OCI-M1 (cell line): ENCODE data around the gene STOML2.

Source experiments
- DNase-seq: peaks from one replicate; lab custom pipeline; 2025; lab: John Stamatoyannopoulos, UW

Gene STOML2

DNA sequence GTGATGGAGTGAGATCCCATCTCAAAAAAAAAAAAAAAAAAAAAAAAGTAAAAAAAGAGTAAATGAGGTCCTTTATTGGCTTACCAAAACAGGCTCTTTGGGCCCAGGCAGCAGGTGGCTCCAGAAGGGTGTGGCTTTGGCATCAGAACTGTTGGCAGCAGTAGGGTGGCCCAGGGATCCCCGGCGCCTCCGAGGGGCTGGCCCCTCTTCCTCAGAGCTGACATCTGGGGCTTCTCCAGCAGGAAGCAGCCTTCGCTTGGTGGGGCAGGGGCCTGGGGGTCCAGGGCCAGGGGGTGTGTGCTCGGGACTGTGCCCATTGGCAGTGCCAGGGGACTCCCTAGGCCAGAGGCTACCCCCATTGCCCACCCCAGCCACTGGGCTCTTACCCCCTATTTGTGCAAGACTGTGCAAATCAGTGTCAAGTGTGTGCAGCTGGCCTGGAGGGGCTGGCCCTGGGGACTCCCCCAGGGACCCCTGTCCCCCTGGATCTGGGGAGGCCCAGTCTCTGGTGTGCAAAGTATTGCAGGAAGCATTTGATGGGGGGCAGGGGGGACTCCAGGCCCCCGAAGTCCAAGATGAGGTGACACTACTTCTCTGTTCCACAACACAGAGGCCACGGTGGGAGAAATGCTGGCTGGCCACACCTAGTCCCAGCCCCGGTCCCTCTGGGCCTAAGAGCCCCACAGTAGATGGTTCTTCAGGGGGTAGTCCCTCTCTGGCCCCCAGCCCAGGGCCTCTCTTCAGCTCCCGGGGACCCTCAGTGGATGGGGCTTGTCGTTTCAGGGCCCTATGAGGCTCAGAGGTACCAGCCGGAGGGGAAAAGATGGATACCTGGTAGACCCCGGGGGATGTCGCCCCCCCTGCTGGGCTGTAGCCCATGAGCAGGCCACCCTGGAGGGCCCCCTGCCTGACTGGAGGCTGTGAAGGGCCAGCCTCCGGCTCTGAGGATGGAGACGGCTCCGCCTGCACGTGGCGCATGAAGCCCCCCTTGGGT lies 4.7 kb upstream of the STOML2 start:
- DNase-seq = no peak

DNA sequence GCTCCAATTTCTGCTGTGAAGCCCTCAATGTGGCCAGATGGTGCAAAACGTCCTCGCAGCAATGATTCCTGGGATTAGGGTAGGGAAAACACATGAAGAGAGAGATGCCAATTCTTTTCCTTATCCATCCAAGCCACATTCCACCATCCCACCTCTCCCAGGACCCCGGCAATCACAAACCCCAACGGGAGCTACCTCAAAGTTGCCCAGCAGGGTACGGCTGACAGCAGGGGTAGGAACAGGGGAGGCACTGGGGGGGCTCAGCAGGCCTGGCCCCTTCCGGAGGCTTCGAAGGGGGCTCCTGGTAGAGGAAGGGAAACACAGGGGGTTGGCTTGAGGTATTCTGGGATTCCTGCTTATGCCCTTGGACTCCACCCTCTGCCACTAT lies 3.4 kb upstream of the STOML2 start:
- no peak for DNase-seq

DNA sequence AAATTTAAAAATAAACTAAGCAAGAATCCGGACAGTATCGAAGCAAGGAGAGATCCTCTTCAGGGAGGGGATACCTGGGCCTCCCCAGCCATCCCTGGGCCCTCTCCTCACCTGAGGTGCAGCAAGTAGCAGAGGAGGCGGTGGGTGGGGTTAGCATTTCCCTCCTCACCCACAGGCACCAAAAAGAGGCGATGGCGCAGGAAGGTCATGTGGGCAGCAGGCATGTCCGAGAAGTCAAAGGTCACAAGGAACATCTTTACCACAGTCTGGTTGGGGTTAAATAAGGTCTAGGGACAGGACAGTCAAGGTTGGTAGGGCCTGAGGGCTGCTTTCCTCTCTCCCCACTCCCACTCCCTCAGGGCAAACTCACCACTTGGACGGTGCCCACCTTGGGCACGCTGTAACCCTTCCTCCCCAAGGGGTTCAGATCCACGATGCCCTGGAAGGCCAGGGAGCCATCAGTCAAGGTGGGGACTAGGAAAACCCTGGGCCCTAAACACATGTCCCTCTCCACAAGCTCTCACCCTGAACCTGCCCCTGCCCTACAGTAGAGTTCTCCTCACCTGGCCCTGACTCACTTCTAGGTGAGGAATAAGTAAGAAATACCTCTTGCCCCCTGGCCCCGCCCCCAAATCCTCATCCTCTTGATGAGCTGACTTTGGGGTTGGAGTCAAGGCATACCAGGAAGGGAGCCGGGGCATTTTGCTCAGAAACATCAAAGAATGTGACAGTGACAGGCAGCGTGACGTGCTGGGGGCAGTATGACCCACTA lies 2.8 kb upstream of the STOML2 start:
- DNase-seq = no peak

DNA sequence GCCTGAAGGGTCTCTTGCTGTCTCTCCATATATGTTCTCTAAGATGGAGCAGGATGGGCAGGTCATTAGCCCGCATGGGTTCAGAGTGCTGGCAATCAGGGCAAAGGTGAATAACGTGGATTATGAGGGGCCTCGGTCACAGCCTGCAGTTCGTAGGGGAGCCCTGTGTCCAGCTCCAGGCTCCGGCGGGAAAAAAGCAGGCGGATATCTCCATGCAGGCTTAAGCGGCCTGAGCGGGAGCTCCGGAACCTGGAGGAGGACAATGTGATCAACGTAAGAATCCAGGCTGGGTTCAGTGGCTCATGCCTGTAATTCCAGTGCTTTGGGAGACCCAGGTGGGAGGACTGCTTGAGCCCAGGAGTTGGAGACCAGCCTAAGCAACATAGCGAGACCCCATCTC lies 2.2 kb upstream of the STOML2 start:
- no peak for DNase-seq

DNA sequence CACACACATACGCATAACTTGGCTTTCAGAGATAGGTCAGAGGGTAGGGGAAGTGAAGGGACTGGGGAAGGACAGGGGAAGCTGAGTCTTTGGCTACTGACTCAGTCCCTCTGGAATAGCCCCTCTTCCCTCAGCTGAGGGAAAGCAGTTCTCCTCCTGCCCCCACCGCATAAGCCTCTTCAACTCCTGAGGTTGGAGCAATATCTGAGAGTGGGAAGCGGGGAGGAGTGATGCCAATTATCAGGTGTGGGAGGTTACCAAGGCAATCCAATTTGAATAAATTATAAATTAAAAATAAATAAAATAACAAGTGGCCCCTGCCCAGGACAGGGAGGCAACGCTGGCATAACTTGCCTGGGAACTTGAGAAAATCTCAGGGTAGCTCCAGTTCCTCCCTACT lies 1.7 kb upstream of the STOML2 start:
- no peak for DNase-seq

DNA sequence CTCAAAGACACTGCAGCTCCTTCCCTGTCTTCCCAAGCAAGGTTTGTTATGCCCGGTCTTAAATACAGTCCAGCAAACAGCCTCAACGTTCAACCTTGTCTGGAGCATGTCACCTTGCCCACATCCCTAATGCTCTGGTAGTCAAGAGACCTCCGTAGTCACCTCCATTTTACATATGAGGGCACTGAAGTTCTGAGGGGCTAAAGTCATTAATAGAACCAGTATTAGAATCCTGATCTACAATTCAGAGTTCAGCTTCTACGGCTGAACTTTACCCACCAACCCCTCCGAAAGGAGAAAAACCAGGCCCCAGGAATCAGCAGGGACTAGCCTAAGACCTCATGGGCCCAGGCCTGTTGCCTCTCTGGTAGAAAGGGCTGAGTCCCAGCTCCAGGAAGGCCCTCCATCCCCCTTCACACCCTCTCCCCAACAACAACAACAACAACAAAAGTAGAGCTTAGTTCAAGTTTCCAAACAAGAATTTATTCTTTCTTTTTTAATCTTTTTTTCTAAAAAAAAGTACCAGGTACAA lies 795 bp upstream of the STOML2 start:
- no peak for DNase-seq

DNA sequence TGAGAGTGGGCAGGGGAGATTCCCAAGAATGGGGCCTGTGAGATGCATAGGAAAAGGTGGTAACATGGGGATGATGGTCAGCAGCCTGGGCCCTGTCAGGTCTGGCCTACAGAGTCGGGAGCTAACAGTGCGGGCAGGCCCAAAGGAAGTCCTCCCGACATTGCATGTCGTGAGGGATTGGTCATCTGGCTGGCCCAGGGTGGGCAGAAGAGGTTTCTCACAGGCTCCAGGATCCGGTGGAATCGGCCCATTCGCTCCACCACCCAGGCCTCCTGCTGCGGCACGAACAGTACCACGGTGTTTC lies 514 bp downstream of the STOML2 start:
- DNase-seq = no peak

DNA sequence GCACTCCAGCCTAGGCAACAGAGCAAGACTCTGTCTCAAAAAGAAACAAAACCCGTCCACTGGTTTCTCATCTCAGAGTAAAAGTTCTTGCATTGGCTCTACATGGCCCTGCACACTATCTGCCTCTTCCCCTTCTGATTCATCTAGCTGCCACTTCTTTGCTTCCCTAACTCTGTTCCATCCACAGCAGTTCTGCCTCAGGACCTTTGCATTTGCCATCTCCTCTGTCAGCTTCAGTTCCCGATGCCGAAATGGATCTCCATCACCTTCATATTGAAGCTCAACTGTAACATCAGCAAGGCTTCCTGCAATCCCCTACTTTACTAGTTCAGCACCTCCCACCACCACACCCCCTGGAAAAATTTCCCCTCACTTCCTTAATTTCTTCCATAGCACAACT lies 5.4 kb downstream of the STOML2 start:
- no peak for DNase-seq

DNA sequence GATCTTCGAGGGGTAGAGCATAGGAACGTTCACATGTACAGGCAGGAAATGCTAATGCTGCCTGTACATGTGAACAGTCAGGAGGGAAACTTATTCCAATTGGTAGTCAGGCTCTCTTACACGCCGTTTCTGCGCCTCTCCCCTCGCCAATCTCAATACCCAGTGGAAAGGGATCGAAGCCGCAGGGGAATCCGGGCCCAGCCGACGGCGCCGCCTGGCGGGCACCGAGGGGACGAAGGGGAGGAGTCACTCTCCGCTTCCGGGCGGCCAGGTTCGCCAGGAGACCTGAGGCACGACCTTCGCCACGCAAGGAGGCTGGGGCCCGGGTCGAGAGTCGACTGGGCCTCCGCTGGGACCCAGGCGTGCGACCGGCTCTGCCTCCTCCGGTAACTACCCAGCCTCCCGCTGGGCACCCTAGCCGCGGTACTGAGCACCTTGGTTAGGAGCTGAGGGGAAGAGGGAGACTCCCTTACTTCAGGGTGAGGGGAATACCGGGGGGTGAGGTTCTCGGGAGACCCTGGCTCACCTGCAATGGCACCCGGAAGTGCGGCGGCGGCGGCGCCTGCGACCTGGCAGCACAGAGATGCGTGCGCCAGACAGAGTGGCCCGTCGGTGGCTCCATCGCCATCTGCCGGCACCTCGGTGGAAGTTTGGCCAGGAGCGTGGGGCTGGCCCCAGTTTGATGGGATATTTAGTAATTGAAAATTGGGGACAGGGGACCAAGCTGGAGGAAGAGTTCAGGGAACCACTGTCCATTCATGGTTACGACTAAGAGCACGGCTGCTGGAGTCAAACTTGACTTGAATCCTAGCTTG lies 6.7 kb downstream of the STOML2 start, which contains the start of gene PIGO:
PIGO (minus strand) TSS at position 557 of the 815 bp plus-strand sequence. CDS start 1,026 bp downstream, outside the sequence.
- DNase-seq = peak; percentile 92

DNA sequence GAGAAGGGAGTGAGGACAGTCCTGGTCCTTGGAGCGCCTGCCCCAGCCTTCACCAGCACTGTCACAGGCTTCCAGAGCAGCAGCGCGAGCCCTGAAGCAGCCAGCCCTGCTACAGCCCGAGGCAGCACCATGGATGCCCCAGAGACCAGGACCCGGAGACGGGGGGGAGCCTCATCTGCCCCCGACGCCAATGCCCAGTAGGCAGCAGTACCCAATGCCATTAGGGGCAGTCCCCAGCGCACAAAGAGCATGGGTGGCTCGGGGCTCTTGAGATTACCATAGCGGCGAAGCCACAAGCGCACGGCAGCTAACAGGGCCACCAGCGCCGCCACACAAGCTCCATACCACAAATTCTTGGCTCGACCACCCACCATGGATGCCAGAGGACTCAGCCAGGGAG lies 11.4 kb downstream of the STOML2 start:
- no peak for DNase-seq

DNA sequence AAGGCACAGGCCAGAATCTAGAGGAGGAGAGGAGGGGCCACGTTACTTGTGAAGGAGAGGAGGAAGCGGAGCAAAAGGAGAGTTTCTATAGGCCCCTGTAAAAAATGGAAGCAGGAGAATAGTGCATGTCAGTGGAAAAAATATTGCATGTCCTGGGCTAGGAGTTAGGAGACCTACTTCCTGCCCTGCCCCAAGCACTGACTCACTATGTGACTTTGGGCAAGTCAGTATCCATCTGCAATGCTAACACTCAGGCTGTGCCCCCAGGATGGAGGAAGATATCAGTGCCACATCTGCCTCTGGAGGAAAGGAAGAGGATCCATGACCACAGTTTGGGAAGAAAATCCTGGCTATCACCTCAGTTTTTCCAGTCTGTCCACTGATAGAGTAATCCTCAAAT lies 13.5 kb downstream of the STOML2 start:
- DNase-seq = no peak

DNA sequence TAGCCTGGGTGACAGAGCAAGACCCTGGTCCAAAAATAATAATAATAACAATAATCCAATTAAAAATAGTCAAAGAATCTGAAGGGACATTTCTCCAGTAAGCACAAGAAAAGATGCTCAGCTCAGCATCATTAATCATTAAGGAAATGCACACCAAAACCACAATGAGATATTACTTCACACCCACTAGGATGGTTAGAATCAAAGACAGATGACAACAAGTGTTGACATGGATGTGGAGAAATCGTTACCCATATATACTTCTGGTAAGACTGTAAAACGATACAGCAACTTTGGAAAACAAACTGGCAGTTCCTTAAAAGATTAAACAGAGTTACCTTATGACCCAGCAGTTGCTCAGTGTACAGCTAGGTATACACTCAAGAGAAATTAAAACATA lies 17.9 kb downstream of the STOML2 start:
- no peak for DNase-seq

DNA sequence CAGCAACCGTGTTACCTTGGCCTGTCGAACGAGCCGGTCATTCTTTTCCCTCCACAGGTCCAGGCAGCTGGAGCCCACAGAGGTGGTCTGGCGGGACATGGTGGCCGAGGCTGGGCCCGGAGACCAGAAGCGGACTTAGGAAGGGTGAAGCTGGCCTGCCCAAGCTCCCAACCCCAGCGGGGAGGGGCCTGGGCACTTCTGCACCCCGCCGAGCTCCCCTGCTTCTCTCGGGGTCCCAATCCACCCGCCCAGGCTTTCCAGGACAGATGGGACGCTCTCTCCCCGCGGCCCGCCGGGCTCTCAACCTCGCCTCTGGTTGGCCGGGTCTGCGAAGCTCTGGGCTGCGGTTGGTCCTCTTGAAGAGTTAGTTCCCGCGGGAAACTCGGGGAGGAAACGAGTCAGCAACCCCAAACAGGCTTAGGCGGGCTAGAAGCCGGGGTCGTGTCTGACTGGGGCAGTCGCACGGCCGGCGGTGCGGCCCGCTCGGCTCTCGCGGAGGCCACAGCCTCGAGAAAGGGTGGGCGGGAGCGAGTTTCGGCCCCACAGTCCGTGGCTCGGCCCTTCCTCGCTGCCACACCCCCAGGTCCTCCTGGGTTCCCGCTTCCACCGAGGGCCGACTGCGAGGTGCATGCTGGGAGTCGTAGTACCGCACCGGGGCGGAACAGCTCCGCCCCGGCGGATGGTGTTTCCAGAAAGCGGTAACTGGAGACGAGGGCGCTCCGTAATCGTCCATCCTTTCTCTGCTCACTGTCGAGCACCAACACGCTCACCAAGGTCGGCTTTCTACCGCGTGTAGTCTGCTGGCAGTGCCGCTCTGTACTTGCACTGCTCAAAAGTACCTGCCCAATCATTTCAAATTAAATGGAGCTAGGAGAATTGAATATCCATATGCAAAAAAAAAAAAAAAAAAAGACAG lies 23.2 kb downstream of the STOML2 start, which contains the start of gene FANCG:
FANCG (minus strand) TSS at position 517 of the 916 bp plus-strand sequence; CDS start at position 99, 418 bp downstream.
- DNase-seq = peak; percentile 94

DNA sequence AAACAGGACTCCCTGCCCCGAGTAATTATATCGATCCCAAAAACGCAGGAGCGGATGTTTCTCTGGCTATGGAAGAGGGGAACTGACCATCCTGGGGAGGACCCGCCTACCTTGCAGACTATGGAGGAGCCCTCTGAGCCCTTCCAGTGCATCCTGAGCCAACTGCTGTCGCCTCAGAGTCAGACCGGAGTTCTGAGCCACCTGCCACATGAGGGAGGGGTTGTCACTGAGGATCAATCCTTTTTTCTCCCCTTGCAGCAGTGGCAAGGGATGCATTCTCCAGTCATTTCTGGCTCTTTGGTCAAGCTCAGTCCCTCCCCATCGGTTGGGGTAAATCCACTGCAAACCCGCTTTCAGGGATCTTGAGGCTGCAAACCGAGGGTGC lies 23.9 kb downstream of the STOML2 start:
- DNase-seq = no peak

DNA sequence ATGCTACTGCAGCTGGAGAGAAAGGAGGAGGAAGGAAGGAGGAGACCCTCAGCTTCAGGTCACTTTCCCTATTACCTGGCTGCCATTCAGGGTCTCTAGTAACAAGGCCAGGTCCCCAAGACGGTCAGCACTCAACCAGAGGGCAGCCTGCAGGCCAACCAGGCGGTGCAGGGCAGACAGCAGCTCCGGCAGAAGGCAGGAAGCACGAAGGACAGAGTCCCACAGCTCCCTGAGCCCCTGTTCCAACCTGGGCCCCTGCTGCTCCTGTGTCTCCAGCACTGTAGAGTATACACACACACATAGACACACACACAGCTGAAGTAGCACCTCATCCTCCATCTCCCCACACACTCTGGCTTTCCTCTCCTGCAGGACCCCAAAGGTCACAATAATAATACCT lies 24.9 kb downstream of the STOML2 start:
- DNase-seq = no peak

DNA sequence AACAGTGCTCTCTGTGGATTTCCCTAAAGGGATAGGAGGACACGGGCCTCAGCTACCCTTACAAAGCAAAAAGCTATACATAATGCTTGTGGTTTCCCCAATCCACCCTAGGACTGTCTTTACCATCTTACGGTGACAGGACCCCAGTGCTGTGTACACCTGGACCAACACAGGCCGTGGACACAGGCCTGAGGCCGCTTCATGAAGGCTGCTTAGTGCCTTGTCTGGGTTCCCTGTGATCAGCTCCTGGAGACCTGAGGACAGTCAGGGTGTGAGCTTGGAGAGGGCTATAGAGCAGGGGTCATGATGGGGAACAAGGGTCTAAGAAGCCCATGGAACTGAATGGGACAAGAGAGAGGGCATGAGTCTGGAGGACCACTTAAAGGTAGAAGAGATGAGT lies 26.1 kb downstream of the STOML2 start:
- no peak for DNase-seq

DNA sequence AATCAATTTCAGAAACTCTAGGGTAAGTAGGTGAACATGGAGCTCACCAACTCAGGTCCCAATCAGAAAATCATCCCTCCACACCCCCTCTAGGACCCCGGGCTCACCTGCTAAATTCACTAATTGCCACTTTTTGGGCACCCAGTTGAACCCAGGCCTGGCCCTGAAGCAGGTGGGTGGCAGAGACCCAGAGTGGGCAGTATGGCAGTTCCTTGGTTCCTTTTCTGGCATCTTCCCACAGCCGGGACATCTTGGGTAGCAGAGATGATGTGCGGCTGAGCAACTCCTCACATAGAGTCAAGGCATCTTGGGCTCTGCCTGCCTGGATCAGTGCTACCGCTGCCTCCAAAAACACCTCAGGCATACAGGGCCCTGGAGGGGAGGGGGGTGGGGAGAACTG lies 27.6 kb downstream of the STOML2 start:
- no peak for DNase-seq

DNA sequence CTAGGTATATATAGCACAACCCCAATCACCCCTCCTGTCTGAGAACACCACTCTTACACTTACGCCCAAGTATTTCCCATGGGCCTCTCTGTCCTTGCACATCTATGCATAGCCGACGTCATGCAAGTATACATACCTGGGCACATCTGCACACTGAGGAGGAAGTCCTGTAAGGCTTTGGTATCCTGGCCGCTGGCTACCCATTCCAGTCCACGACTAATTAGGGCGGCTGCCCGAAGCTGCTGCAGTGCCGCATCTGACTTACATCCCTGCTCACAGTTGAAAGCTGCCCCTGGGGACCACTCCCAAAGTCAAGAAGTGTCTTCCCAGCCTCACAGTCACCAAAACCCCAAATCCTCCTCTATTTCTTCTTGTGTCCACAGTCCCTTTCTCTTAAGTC lies 28.1 kb downstream of the STOML2 start:
- no peak for DNase-seq

DNA sequence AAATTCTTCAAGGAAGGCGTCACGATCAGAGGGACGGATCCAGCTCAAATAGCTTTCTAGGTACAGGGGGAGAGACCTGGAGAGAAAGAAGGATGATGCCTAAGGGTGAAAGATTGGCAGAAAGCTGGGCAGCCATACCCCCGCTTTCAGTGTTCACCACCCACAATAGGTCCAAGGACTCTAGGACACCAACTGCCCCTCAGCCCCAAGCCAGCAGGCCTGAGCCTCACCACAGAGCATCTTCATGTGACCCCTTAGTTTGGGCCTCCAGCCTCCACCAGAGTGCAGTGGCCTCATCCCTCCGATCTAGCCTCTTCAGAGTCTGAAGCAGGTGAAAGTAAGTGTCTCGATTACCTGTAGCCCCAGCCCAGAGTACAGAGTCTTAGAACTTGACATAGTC lies 28.8 kb downstream of the STOML2 start:
- DNase-seq = no peak

DNA sequence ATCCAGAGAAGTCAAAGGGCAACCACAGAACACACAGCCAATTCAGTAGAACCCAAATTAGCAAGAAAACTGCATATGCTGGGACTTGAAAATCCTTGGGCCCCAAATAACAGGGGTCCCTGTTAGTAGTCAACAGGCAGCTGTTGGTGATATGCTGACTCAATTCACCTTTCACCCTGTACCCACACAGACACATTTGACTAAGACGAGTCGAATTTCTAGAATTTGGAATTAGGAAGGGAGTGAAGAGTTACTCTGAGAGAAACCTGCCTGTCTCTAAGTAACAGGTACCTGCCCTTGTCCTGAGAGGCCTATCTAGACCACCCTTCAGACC lies 29.7 kb downstream of the STOML2 start:
- no peak for DNase-seq
